GM12891 (cell line): ENCODE data around the gene APEH.

ENCODE experiments used
- DNase-seq: peaks from one replicate; pipeline ENCODE4 v3.0.0; 2011; ENCODE audit warnings: low spot score; ENCODE audit not compliant: insufficient read length
- FAIRE-seq: peaks from 2 replicates; lab custom pipeline; 2011; peaks lifted over from hg19 to GRCh38; lab: Jason Lieb, UNC
- PAX5 ChIP-seq: IDR thresholded peaks from 2 replicates; pipeline ENCODE4 v1.6.1; 2011; ENCODE audit warnings: low read length, moderate library complexity, mild to moderate bottlenecking; ENCODE audit not compliant: insufficient read depth, severe bottlenecking
- POLR2A ChIP-seq: IDR thresholded peaks from 2 replicates; pipeline ENCODE4 v1.6.1; 2011; ENCODE audit warnings: low read depth, low read length, control low read depth
- POLR2AphosphoS5 ChIP-seq: IDR thresholded peaks from 2 replicates; pipeline ENCODE4 v1.6.1; 2011; ENCODE audit warnings: low read depth, low read length, control low read depth
- POU2F2 ChIP-seq: IDR thresholded peaks from 2 replicates; pipeline ENCODE4 v1.6.1; 2011; ENCODE audit warnings: low read depth, mild to moderate bottlenecking, control low read depth, low read length, moderate library complexity
- SPI1 ChIP-seq: IDR thresholded peaks from 2 replicates; pipeline ENCODE4 v1.6.1; 2011; ENCODE audit warnings: low read depth, low read length, control low read depth
- TAF1 ChIP-seq: IDR thresholded peaks from 2 replicates; pipeline ENCODE4 v1.6.1; 2011; ENCODE audit warnings: low read depth, low read length, control low read depth

Gene APEH

DNA sequence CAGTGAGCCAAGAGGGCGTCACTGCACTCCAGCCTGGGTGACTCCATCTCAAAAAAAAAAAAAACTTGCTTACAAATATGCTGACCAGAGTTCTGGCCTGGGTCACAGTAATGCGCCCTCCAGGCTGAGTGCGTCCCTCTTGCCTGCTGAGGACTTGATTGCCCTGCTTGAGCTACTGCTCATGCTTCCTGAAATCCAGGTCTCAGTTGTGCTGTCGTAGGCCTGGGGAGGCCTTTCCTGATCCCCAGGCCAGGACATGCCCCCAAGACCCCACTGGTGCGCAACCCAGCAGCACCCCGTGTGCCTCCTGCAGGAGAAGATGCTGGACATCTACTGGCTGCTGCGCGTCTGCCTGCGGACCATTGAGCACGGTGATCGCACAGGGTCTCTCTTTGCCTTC, 38.0 kb downstream of the APEH start:
- TF ChIP-seq POLR2AphosphoS5 (no peak), TAF1 (no peak), PAX5 (no peak), POLR2A (no peak)
- no peak for FAIRE-seq
- no peak for DNase-seq

GRCh38 chr3:49712631-49713317, 38.6 kb downstream of the APEH start:
- FAIRE-seq, result peak; percentile 77
- TF ChIP-seq PAX5 (no peak), POLR2A (no peak), SPI1 (peak; percentile 58)
- no peak for DNase-seq

GRCh38 chr3:49713336-49714105, 39.4 kb downstream of the APEH start:
- DNase-seq, result no peak
- TF ChIP-seq SPI1 (no peak), TAF1 (no peak), POLR2AphosphoS5 (no peak), POU2F2 (no peak), POLR2A (no peak), PAX5 (no peak)
- no peak for FAIRE-seq

DNA sequence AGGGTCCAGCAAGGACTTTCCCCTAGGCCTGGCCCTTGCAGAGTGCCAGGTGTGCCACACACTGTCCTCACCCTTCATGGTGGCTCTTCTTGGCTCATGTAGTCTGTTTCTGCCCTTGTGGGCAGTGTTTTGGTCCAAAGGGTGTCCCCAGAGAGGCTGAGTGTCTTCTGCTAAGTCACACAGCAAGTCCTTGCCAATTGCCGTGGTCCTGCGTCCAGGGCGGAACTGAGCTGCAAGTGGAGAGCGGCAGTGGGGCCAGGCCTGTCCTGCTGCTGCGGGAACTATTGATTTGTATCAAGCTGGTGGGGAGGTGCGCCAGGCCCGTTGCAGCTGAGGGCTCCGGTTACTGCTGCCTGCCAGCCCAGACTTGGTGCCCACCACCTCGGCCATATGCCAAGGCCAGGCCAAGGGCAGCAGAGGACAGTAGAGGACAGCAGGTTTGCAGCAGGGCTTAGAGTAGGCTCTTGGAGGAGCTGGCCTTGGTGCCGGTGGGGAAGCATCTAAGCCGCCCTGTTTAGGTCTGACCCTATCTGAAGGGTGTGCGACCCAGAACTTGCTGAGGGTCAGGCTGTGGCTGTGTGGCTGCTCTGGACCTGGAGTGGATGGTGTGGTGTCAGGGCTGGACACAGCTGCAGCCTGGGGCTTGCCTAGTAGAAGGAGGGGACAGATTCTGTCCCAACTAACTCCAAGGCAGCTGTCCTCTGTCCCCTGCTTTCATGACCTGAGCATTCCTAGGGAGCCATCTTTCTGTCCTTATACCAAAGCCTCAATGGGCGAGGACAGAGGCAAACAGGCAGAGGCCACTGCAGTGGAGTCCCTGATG, 40.8 kb downstream of the APEH start:
- DNase-seq (no peak), FAIRE-seq (no peak)
- TF ChIP-seq POLR2A (no peak), TAF1 (no peak), POU2F2 (no peak), SPI1 (no peak), PAX5 (no peak), POLR2AphosphoS5 (no peak)

- FAIRE-seq, result no peak
- DNase-seq, result no peak
- TF ChIP-seq POU2F2, result no peak
- TF ChIP-seq TAF1, result no peak
- TF ChIP-seq SPI1, result no peak
- no peak for TF ChIP-seq POLR2A
- no peak; the same call in 1 of the 2 replicates for TF ChIP-seq POLR2AphosphoS5
- no peak for TF ChIP-seq PAX5
These were observed 41.5 kb downstream of the APEH start for GRCh38 chr3:49715611-49716121.

- DNase-seq (no peak), FAIRE-seq (no peak)
- no peak; the same call in 1 of the 2 replicates for TF ChIP-seq POLR2AphosphoS5
- no peak for TF ChIP-seq SPI1
- TF ChIP-seq POLR2A, result no peak
- no peak for TF ChIP-seq PAX5
- no peak for TF ChIP-seq POU2F2
- TF ChIP-seq TAF1, result no peak
These were observed 42.0 kb downstream of the APEH start for GRCh38 chr3:49716169-49716568.

DNA sequence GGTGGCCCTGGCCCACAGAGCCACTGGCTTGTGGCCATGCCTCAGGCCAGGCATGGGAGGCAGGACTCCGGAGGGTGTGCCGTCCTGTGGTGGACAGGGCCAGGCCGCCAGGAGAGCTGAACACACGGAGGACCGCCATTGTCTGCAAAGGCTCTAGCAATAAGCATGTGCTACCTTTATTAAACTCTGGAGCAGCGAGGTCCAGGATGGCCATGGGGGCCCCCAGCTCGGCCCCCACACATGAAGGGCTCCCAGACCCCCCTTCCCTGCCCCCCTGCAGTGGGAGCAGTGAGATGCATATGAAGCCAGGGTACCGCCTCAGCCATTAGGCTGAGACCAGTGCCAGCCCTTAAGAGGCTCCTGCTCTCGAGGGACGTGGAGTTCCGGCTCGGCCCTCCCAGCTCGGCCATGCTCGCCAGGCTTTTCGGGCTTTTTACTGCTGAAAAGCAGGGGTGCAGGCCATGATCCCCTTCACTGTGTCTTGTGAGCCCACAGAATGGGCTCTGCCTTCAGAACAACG, 42.6 kb downstream of the APEH start:
- TF ChIP-seq PAX5, result no peak
- no peak for TF ChIP-seq POLR2AphosphoS5
- no peak for TF ChIP-seq TAF1
- no peak for TF ChIP-seq POU2F2
- TF ChIP-seq SPI1, result no peak
- TF ChIP-seq POLR2A, result no peak
- DNase-seq (no peak), FAIRE-seq (no peak)

DNA sequence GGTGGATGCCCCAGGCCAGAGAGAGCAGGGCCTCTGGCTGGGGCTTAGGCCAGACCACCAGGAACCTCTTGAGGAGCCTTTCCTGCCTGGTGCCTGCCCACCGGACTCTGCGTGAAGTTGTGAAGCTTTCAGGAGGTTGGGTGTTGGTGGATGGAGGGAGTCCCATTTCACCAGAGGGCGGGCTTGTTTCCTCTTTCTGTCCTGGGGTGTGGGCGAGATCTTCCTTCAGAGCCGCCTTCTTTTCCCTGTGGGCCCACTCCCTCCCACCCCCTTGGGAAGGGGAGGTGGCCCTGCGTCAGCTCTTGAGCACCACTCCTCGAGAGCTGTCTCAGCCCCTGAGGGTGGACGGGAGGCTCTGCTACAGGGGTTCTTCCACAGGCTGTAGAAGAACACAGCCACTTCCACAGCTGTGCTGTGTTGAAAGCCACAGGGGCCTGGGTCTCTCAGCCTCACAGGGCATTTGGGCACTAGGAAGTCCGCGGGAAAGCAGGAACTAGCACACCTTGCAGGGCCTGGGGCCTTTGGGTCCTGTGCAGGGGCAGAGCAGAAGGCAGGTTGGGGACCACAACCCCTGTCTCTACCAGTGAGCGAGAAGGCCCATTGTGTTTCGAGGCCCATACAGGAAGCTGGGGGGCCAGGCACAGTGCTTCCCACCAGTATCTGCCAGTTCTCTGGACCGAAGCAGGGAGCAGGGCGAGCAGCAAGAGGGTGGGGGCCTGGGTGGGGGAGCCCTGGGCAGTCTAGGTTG, 43.2 kb downstream of the APEH start:
- DNase-seq, result no peak
- TF ChIP-seq POLR2A, result no peak
- TF ChIP-seq TAF1, result no peak
- TF ChIP-seq POU2F2, result no peak
- no peak; the same call in 1 of the 2 replicates for TF ChIP-seq POLR2AphosphoS5
- TF ChIP-seq PAX5, result no peak
- TF ChIP-seq SPI1, result no peak
- FAIRE-seq, result no peak
